GM15510 (cell line): ENCODE measurements around the gene STAMBP.
"Not testable (repeated sequence)": the region's sequence is repeated elsewhere in the genome, so short reads cannot be mapped to it uniquely, and the experiment has no call there.

Experiments used
- POLR2A ChIP-seq: IDR thresholded peaks from 3 replicates; pipeline ENCODE4 v1.6.1; 2011; ENCODE audit warnings: borderline replicate concordance; ENCODE audit not compliant: insufficient read length; ENCODE audit errors: extremely low read depth

STAMBP gene

GRCh38 chr2:73828818-73829570, at the start of gene STAMBP:
STAMBP (plus strand) TSS chr2:73828961; CDS start chr2:73830857, 1,896 bp downstream.
- peak; percentile 68 for TF ChIP-seq POLR2A

GRCh38 chr2:73779467-73780236, 49.1 kb upstream of the STAMBP start, which contains the start of gene DUSP11:
DUSP11 (minus strand) TSS chr2:73780103; CDS start chr2:73779974, 129 bp downstream.
- peak; percentile 85 for TF ChIP-seq POLR2A

- no peak for TF ChIP-seq POLR2A
Measured at GRCh38 chr2:73780237-73780582, 48.6 kb upstream of the STAMBP start.

- TF ChIP-seq POLR2A = not testable (repeated sequence)
Measured at GRCh38 chr2:73783883-73784282, 44.9 kb upstream of the STAMBP start, which contains the start of gene C2orf78. C2orf78 (plus strand) TSS chr2:73784183; CDS start chr2:73784310, 127 bp downstream.

GRCh38 chr2:73811878-73812277, 16.9 kb upstream of the STAMBP start:
- TF ChIP-seq POLR2A = no peak

- no peak for TF ChIP-seq POLR2A
Measured at GRCh38 chr2:73812635-73813034, 16.1 kb upstream of the STAMBP start.

- TF ChIP-seq POLR2A = no peak
Measured at GRCh38 chr2:73818296-73818695, 10.5 kb upstream of the STAMBP start.

GRCh38 chr2:73821227-73821626, 7.5 kb upstream of the STAMBP start:
- TF ChIP-seq POLR2A = no peak

GRCh38 chr2:73821669-73822068, 7.1 kb upstream of the STAMBP start:
- TF ChIP-seq POLR2A = no peak

GRCh38 chr2:73822276-73822675, 6.5 kb upstream of the STAMBP start:
- TF ChIP-seq POLR2A = no peak

- no peak for TF ChIP-seq POLR2A
Measured at GRCh38 chr2:73822991-73823390, 5.8 kb upstream of the STAMBP start.

- no peak for TF ChIP-seq POLR2A
Measured at GRCh38 chr2:73823416-73823815, 5.3 kb upstream of the STAMBP start.

GRCh38 chr2:73823916-73824523, 4.7 kb upstream of the STAMBP start:
- TF ChIP-seq POLR2A = no peak

- TF ChIP-seq POLR2A = no peak
Measured at GRCh38 chr2:73825408-73825807, 3.4 kb upstream of the STAMBP start.

GRCh38 chr2:73827018-73827417, 1.7 kb upstream of the STAMBP start:
- no peak for TF ChIP-seq POLR2A
